AG04449 (cell line): ENCODE results near the gene DCAF8L2.

ENCODE experiments used
- CTCF ChIA-PET: fragments of 350-600 bp; formaldehyde crosslinking; extraction: SDS; loops from one replicate; lab custom pipeline; 2021; ENCODE audit warnings: antibody characterized with exemption; lab: Yijun Ruan, JAX
- POLR2A ChIA-PET: fragments of 400-600, 350-600 bp; formaldehyde crosslinking; extraction: SDS; loops from one replicate; lab custom pipeline; 2020; ENCODE audit warnings: antibody characterized with exemption, inconsistent platforms; lab: Yijun Ruan, JAX
- DNase-seq: peaks from one replicate; pipeline ENCODE4 v3.0.0-alpha.2; 2010; ENCODE audit warnings: low read depth, low spot score
- H3K4me3 ChIP-seq: 2 replicates; pipeline ENCODE4 v1.5.1; 2011; ENCODE audit warnings: low read depth, mild to moderate bottlenecking, control low read depth, low read length
- TF ChIP-seq, protein P1 (sequence below): IDR thresholded peaks from one replicate; pipeline ENCODE4 v1.5.1; 2011; ENCODE audit warnings: mild to moderate bottlenecking, moderate library complexity, low read length, control low read depth, inconsistent platforms; ENCODE audit not compliant: insufficient read depth; ENCODE audit errors: missing control alignments

Gene DCAF8L2

DNA sequence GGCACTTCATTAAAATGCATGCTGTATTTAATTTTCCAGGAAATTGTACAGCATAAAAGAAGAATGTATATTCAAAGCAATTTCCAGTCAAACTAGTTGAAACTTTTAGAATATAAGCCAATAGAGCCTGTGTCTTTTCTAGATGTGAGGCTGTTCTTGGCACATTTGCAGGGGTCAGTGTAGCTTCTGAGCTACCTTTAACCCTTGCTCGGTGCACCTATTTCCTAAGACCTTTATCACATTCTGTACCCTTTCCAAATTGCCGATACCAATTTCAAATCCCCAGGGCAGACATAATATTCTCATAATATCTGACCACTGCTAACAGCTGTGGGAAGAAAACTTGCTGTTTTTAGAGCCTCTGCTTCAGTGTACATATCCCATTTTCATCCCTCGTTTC lies 43.2 kb downstream of the DCAF8L2 start:
- CTCF ChIA-PET: no interaction called here

DNA sequence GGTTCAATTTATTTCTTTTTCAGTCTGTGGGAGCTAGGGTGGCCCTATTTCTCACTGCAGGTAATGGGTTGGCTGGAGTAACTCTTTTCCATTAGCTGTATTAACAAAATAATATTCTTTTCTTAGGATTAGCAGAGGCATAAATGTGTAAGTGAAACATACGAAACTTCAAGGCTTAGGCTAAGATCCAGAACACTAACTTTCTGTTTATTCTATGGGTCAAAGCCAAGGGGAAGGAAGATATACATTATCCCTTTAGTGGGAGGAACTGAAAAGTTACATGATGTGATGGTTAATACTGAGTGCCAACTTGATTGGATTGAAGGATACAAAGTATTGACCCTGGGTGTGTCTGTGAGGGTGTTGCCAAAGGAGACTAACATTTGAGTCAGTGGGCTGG lies 66.4 kb downstream of the DCAF8L2 start:
- ChIA-PET CTCF (no interaction called here), POLR2A (no interaction called here)
- TF ChIP-seq, protein P1, sequence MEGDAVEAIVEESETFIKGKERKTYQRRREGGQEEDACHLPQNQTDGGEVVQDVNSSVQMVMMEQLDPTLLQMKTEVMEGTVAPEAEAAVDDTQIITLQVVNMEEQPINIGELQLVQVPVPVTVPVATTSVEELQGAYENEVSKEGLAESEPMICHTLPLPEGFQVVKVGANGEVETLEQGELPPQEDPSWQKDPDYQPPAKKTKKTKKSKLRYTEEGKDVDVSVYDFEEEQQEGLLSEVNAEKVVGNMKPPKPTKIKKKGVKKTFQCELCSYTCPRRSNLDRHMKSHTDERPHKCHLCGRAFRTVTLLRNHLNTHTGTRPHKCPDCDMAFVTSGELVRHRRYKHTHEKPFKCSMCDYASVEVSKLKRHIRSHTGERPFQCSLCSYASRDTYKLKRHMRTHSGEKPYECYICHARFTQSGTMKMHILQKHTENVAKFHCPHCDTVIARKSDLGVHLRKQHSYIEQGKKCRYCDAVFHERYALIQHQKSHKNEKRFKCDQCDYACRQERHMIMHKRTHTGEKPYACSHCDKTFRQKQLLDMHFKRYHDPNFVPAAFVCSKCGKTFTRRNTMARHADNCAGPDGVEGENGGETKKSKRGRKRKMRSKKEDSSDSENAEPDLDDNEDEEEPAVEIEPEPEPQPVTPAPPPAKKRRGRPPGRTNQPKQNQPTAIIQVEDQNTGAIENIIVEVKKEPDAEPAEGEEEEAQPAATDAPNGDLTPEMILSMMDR: no peak
- DNase-seq: no peak
- no peak overlapping the region for H3K4me3 ChIP-seq

More for the DNA sequence above, 43.2 kb downstream of the DCAF8L2 start:
- no peak overlapping the region for H3K4me3 ChIP-seq
- DNase-seq: no peak
- POLR2A ChIA-PET: no interaction called here
- TF ChIP-seq, protein P1: no peak

DNA sequence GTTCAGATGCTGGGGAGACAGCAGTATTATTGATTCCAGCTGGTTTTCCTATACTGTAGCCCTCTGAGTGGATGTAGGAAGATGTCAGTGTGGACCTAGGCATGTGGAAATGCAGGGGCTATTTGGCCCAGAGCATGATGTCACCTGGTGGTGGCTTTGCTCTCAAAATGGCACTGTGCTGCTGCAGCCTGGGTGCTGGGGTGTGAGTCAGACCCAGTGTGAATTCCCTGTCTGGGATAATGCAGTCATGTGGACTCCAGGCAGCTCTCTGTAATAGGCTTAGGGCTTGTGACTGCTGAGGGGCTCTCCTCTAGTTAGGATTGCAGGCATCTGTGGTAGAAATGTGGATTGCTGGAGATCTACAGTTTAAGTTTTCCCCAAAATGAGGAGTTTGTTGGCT lies 70.7 kb downstream of the DCAF8L2 start:
- ChIA-PET POLR2A (no interaction called here), CTCF (no interaction called here)
- TF ChIP-seq, protein P1: no peak
- H3K4me3 ChIP-seq: no peak overlapping the region
- no peak for DNase-seq

DNA sequence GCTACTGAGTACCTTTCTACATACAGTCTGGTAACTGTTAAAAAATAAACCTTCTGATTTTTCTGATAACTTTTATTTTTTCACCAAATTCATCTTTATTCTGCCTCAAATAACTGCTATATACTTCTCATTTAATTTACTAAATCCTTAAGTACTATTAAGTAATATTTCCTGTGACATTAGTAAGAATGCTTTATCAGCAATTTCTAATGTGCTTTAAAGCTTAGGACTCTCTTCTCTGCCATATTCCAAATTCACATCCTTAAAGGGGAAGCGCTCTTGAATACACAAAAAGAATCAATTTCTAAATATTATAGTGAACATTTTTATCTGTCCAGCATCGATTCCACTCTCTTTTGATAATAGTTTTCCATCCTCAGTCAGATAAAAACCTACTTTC lies 81.1 kb downstream of the DCAF8L2 start:
- no peak for DNase-seq
- H3K4me3 ChIP-seq: no peak overlapping the region
- CTCF ChIA-PET: no interaction called here
- POLR2A ChIA-PET: no interaction called here
- TF ChIP-seq, protein P1: no peak

DNA sequence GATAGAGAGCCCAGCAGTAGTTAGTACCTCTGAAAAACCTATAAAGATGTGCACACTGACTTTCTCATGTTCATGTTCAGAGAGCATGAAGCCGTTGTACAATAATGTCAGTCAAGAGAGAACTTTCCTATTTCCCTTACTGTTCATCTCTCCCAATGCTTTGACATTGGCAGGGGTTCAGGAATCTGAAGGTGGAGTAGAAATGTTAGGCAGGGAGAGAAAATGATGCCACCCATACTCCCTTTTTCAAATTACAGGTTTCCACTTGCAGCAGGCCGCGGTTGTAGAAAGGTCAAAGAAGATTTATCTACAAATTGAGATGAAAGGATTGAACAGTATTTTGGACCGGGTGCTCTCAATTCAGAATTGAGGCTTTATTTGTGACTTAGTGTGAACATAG lies 84.3 kb downstream of the DCAF8L2 start:
- ChIA-PET POLR2A (no interaction called here), CTCF (no interaction called here)
- TF ChIP-seq, protein P1: no peak
- no peak overlapping the region for H3K4me3 ChIP-seq
- no peak for DNase-seq

DNA sequence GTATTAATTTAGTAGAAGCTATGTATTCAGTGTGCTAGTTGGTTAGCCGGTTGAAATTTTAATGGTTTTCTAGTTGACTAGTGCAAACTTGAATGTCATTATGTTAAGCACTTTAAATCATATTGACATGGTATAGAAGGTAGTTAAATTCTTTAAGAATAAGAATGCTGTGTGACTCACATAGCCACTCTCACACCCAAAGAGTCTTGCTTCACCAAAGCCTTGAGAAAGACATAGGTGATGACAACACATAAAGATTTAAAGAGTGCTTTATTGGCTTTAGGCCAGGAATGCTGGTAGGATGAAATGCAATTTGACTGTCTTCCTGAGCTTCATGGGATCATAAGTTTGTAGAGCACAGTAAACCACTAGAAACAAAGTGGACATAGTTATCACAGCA lies 85.3 kb downstream of the DCAF8L2 start:
- ChIA-PET CTCF (no interaction called here), POLR2A (no interaction called here)
- no peak for DNase-seq
- TF ChIP-seq, protein P1: no peak
- H3K4me3 ChIP-seq: no peak overlapping the region
